SIG-M5 (cell line): ENCODE measurements around the gene PTPN14.

Source experiments
- DNase-seq: peaks from one replicate; lab custom pipeline; 2025; lab: John Stamatoyannopoulos, UW

PTPN14 gene

GRCh38 chr1:214330715-214331114 is 220.7 kb downstream of the PTPN14 start:
- no peak for DNase-seq

DNA sequence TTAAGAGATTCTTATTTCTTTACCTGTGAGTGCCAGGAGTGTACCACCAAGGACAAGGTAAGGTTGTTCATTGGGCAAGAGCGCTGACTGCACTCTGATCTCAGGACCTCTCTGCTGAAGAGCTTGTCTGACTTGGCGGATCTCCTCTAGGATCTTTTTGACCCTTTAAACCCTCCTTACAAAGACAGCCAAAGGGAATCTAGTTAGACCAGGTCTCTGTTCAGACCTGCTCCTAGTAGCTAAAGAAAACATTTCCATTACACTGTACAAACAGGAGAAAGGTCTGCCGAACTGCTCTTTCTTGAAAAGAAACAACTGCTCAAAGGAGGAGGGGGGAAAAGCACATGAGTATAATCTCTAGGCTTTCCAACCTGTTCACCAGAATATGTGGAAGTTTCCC is 221.2 kb downstream of the PTPN14 start:
- DNase-seq, result no peak

DNA sequence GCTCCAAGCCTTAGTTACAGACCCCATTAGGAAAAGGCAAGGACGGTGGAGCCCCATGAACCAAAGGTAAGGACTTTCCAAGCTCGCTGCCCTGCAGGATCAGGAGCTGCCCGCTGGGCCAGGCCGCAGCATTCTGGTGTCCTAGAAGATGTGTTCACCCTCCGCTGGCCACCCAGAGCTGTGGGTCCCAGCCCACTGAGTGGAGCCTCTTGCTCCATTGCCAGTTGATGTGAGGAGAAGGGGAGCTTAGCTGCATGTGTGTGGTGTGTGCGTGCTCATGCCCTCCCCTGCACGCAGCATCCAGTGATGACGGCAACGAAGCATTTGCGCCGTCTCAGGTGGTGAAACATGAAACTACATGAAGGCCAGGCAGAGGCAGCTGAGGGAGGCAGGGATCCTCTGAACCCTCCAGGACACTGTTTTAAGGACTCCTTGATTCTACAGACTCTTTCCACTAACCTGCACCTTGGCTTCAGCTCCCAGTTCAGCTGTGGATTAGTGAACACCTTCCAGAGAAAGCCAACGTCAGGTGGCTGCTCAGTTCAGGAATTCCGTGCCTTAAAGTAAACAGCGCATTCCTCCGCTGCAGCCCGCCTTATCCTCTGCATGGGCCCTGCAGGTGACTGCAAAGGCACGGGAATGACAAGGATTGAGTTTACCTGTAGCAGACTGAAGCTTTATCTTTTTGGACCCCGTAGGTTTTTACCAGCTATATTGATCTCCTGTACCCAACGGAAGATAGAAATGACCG is 221.8 kb downstream of the PTPN14 start:
- DNase-seq, result no peak

DNA sequence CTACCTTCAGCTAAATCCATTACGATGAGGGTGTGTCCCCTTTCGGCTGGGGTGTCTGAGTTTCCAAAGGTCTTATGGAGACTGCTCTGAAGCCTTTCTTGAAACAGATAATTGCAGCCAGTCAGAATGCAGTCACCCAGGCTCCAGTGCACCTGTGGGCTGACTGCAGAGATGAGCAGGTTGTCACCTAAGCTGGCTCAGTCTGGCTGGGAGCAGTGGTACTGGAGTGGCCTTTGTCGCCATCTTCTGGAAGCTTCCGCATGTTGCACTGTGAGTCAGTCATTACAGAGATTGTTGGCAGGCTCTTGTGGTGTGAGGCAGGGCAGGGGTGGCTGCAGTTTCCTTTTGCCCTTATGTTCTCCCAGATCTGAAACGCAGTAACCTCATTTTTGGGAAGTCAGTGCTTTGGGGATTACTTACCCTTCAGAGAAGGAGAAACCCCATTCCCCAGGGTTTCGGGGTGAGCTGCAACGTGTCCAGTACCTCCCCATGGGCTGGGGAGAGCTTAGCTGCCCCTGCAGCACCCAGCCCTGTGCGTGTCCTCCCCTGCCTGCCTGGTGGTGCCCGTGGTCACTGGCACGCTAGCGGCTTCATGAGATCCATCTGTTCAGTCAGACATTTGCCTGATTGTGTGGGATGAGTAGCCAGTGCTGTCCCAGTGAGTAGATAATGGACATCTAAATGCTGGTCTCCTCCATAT is 222.5 kb downstream of the PTPN14 start:
- no peak for DNase-seq

DNA sequence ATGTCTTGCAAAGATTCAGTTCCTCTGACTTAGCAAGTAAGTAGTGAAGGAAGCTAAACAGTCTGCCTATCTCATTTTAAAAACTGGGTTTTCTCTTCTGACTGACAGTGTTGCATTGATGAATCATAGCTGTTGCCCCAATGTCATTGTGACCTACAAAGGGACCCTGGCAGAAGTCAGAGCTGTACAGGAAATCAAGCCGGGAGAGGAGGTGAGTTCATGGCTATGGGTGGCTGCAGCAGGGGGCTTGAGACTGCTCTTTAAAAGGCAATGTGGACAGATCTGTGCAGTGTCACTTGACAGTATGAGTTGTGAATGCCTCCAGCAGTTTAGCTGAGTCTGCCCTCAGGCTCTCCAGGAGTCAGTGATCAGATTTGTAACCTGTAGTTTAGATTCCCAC is 223.9 kb downstream of the PTPN14 start:
- DNase-seq, result no peak

DNA sequence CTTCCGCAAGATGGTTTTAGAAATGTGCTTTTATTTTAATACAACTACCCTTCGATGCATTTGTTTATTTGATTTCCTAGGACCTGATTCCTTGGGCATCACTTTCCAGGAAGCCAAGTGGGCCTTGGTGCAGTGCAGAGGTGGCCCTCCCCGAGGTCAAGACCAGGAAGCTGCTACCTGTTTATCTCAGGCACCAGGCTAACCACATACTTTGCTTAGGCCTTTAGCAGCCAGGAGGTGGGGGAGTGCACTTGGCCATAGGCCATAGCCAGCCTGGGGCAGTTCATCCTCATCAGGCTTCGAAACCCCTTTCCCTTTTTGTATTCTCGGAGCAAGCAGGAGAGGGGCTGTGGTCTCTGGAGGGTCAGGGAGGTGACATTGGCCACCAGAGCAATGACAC is 225.0 kb downstream of the PTPN14 start:
- DNase-seq, result no peak

- no peak for DNase-seq
These were observed 226.3 kb downstream of the PTPN14 start for GRCh38 chr1:214324896-214325800.

- DNase-seq, result no peak
These were observed 229.5 kb downstream of the PTPN14 start for GRCh38 chr1:214321705-214322453.

- DNase-seq, result no peak
These were observed 231.5 kb downstream of the PTPN14 start for GRCh38 chr1:214319938-214320337.

- DNase-seq, result no peak
These were observed 232.3 kb downstream of the PTPN14 start for GRCh38 chr1:214318956-214319736.

DNA sequence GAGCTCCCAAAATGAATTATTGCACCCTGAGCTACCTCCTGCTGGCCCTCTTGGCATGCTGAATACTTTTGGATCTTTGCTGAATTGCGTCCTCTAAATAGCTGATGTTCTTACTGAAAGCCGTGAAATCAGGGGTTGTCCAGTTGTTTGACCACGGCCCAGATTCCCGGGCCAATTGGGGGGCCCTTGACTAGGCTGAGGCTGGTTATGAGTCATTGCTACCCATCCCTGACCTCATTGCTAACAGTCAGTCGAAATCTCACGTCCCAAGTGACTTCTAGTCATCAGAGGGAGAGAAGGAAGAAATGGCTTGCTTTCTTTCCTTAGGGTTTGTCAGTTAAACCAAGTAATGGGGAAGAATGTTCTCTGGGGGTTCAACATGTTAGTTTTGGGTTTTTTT is 233.0 kb downstream of the PTPN14 start:
- DNase-seq, result no peak

DNA sequence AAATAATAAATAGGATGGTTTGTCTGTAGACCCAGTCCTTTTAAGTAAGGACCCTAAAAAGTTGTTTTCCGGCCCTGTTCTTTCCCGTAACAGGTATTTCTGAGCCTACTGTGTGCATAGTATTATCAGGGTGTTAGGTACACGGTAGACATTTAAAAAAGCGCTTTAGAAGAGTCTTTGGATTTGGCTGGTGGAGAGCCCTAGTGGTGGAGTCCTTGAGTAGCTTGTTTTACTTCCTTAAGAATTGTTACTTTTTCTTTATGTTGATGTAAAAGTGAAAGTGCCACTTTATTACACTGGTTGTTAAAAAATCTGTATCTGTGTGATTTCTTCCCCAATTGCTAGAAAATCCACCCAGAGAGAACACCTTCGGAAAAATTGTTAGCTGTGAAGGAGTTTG is 233.7 kb downstream of the PTPN14 start:
- DNase-seq, result no peak

DNA sequence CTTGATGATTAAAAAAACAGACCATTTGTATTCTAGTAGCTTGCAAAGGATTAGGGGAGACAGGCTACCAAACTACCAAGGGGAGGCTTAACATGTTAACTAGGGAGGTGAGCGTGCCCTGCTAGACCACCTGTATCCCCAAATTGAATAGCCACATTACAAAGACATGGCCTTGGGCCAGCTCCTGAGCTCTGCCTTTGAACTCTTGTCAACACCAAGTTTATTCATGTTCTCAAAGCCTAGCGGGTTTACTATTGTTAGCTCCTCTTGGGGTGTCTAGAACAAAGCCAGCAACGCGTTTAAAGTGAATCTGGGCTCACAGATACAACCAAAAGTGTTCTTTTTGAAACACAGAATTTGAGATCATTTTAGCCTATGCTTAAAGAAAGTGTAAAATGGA is 234.1 kb downstream of the PTPN14 start:
- DNase-seq, result no peak

DNA sequence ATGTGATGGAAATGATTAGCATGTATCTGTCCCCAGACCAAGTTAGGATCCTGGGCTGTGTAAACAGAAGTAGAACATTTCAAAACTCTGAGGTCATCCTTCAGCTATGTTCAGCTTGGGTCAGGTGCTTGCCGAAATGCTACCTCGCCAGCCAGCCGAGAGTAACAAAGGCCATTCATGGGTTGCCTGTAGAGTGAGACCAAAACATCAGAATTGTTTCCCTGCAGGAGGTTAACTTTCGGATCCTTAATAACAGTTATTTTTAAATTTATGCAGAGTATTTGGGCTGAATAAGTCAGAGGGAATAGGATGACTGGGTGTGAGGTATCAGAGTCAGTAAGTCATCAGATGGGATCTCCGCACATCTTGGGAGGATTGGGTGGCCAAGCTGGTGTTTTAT is 234.8 kb downstream of the PTPN14 start:
- DNase-seq, result no peak

GRCh38 chr1:214314178-214314843 is 237.1 kb downstream of the PTPN14 start:
- DNase-seq, result no peak

DNA sequence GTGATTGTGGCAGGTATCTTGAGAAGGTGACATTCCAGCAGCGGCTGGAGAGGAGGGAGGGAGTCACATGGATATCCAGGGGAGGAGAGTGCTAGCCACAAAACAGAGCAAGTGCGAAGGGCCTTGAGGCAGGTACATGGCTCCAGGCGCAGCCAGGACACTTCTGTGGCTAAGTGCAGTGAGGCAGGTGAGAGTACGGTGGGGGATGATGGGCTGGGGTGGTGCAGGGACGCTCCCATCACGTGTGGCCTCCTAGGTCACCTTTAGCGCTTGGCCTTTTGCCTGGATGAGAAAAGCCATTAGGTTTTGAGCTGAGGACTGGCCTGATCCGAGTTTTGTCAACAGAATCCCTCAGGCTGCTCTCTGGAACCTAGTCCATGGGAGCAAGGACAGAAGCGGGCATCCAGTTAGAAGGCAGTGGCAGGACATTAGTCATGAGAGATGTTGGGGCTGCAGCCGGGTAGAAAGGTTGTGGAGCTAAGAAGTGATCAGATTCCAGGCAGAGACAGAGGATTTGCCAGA is 238.8 kb downstream of the PTPN14 start:
- DNase-seq, result no peak

DNA sequence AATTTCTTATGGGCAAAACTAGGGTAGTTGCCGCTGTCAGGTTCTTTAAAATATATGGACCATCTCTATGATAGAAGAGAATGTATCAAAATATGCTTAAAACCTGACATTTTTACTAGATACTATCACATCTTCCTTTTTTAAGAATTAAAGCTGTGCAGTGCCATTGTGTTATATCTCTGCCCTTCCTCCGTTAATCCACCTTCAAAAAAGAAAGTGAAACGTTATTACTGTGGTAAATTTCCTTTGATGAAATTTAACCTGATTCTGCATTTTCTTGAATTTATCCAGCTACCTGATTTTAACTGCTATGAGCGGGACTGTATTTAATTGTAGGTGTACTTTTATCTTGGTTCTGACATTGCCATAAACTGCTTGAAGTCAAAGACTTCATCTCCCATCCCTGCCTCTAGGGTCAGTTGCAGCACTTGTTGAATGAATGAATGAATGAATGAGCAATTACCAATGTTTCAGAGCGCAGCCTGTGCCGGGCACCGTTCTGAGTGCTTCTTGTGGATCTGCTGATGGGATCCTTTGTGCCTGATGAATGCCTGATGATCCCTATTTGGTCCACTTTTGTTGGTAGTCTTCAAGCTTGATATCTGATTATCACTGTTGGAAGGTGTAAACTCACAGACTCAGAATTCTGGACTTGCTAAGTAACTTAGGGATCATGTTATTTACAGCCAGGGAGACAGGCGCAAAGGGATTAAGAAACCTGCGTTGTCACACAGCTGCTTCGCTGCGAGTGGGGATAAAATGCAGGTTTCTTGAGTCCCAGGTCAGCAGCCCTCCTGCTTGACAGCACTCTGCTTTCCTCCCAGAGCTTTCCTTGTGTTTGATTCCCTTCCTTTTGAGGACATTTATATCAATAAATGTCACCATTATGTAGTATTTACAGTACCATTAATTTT is 240.4 kb downstream of the PTPN14 start:
- no peak for DNase-seq

- no peak for DNase-seq
These were observed 241.4 kb downstream of the PTPN14 start for GRCh38 chr1:214310010-214310409.

GRCh38 chr1:214306269-214306668 is 245.1 kb downstream of the PTPN14 start:
- no peak for DNase-seq
